ENCODE results near the gene PEX26. TPM values are rescaled to one million over a fixed set of nuclear protein-coding genes. Genes with fewer than 3 reads are reported as not detected.
"Not testable (repeated sequence)": the region's sequence is repeated elsewhere in the genome, so short reads cannot be mapped to it uniquely, and the experiment has no call there.

Gene PEX26
- total RNA-seq, 1 donor from 2014 or later: 5.2 TPM

DNA sequence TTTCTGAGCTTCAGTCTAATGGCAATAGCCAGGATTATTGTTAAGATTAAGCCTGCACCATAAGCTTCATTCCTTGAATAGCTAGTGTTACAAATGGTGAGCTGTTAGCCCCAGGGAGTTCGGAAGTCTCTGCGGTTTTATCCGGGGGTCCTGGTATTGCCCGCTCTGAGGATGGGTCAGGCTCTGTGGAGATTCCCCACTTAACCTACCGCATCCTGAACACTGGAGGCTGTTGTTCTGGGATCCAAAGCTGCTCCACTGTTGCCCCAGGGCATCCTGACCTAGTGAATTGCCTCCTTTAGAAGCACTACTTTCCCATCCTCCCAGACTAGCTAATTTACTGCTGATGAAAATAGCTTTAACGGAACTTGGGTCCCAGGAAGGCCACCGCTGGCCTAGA, 14.5 kb upstream of the PEX26 start:
- H3K27ac ChIP-seq (ENCODE audit: low read depth, low read length): no peak overlapping the region
- H3K4me3 ChIP-seq (ENCODE audit: low read length in 3 of 3): no peak overlapping the region
- H3K9ac ChIP-seq (ENCODE audit: low read depth in 1 of 3, low read length in 3 of 3): no peak overlapping the region
- peaks cover 12 to 32% (median 20%) of the 10 kb centered on the region in 3 donors for H3K4me1 ChIP-seq (ENCODE audit: control insufficient read depth in 3 of 3, insufficient read depth in 3 of 3, low read length in 3 of 3)
- H3K27me3 ChIP-seq (ENCODE audit: control insufficient read depth in 3 of 3, insufficient read depth in 3 of 3, low read length in 3 of 3): peaks cover 0 to 5% (median 3%) of the 10 kb centered on the region in 3 donors
- no peaks in the 10 kb centered on the region for H3K9me3 ChIP-seq (ENCODE audit: control insufficient read depth in 3 of 3, low read length in 3 of 3)
- H3K36me3 ChIP-seq (ENCODE audit: control insufficient read depth in 3 of 3, insufficient read depth in 3 of 3, low read length in 3 of 3): no peaks in the 10 kb centered on the region

- H3K27ac ChIP-seq (ENCODE audit: low read depth, low read length); H3K36me3 ChIP-seq (ENCODE audit: control insufficient read depth in 3 of 3, insufficient read depth in 3 of 3, low read length in 3 of 3); H3K9me3 ChIP-seq (ENCODE audit: control insufficient read depth in 3 of 3, low read length in 3 of 3); H3K9ac ChIP-seq (ENCODE audit: low read depth in 1 of 3, low read length in 3 of 3); H3K27me3 ChIP-seq (ENCODE audit: control insufficient read depth in 3 of 3, insufficient read depth in 3 of 3, low read length in 3 of 3); H3K4me3 ChIP-seq (ENCODE audit: low read length in 3 of 3): not testable (repeated sequence)
- peaks cover 16 to 31% (median 16%) of the 10 kb centered on the region in 3 donors for H3K4me1 ChIP-seq (ENCODE audit: control insufficient read depth in 3 of 3, insufficient read depth in 3 of 3, low read length in 3 of 3)
These were observed 14.1 kb upstream of the PEX26 start for GRCh38 chr22:18063715-18064114.

- Histone ChIP-seq H3K4me3 (ENCODE audit: low read length in 3 of 3) (no peak overlapping the region), H3K27me3 (ENCODE audit: control insufficient read depth in 3 of 3, insufficient read depth in 3 of 3, low read length in 3 of 3) (peaks cover 0 to 5% (median 3%) of the 10 kb centered on the region in 3 donors), H3K9me3 (ENCODE audit: control insufficient read depth in 3 of 3, low read length in 3 of 3) (no peaks in the 10 kb centered on the region), H3K4me1 (ENCODE audit: control insufficient read depth in 3 of 3, insufficient read depth in 3 of 3, low read length in 3 of 3) (peaks cover 13 to 29% (median 16%) of the 10 kb centered on the region in 3 donors), H3K9ac (ENCODE audit: low read depth in 1 of 3, low read length in 3 of 3) (no peak overlapping the region), H3K36me3 (ENCODE audit: control insufficient read depth in 3 of 3, insufficient read depth in 3 of 3, low read length in 3 of 3) (no peaks in the 10 kb centered on the region), H3K27ac (ENCODE audit: low read depth, low read length) (no peak overlapping the region)
These were observed 13.2 kb upstream of the PEX26 start for GRCh38 chr22:18064636-18065035.

DNA sequence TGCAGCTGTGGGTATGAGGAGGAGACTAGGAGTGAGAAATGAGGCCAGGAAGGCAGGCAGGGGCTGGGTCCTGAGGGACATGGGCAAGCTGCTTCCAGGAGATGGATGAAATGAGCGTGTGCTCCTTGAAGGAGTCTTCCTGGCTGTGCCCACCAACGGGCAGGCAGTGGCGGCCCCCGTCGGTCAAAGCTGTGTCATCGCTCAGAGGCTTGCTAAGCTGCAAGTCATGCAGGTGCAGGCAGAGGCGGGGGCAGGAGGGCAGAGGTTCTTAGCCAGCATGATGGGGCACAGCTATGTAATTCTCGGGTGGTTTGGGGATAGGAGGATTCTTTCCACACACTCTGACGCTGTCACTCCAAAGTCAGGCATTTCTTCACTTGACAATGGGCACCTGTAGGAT, 12.5 kb upstream of the PEX26 start:
- no peak overlapping the region for H3K4me3 ChIP-seq (ENCODE audit: low read length in 3 of 3)
- H3K36me3 ChIP-seq (ENCODE audit: control insufficient read depth in 3 of 3, insufficient read depth in 3 of 3, low read length in 3 of 3): no peaks in the 10 kb centered on the region
- no peaks in the 10 kb centered on the region for H3K9me3 ChIP-seq (ENCODE audit: control insufficient read depth in 3 of 3, low read length in 3 of 3)
- H3K4me1 ChIP-seq (ENCODE audit: control insufficient read depth in 3 of 3, insufficient read depth in 3 of 3, low read length in 3 of 3): peaks cover 13 to 29% (median 16%) of the 10 kb centered on the region in 3 donors
- H3K27me3 ChIP-seq (ENCODE audit: control insufficient read depth in 3 of 3, insufficient read depth in 3 of 3, low read length in 3 of 3): peaks cover 0 to 5% (median 3%) of the 10 kb centered on the region in 3 donors
- no peak overlapping the region for H3K27ac ChIP-seq (ENCODE audit: low read depth, low read length)
- H3K9ac ChIP-seq (ENCODE audit: low read depth in 1 of 3, low read length in 3 of 3): no peak overlapping the region

DNA sequence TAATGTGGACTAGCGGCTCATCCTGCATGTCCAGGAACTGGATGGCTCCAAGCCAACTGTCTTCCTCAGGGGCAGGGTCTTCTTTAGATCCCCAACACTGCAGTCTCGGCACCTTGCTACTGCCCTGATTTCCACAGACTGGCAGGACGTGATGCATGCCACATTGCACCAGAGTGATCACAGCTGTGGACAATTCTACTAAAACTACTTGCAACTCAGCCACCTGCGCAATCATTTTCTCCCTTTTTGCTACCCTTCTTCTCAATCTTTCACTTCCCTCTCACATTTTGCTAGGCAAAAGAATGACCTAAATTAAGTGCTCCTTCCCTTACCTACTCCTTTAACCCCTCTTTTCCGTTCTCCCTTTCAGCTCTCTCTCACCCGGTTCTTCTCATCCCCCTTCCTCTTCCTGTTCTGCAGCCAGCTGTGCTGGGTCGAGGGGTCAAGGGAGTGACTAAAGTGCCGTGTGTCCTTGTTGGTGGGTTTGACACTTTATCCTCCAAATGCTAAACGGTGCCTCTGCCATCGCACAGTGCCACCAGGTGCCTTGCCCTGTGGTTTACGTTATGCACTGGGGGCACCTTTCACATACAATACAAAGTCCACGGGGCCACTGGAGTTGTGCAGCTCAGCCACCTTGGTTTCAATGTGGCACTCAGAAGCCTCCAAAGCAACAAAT, 11.5 kb upstream of the PEX26 start:
- no peak overlapping the region for H3K9ac ChIP-seq (ENCODE audit: low read depth in 1 of 3, low read length in 3 of 3)
- peaks cover 9 to 30% (median 16%) of the 10 kb centered on the region in 3 donors for H3K4me1 ChIP-seq (ENCODE audit: control insufficient read depth in 3 of 3, insufficient read depth in 3 of 3, low read length in 3 of 3)
- no peaks in the 10 kb centered on the region for H3K9me3 ChIP-seq (ENCODE audit: control insufficient read depth in 3 of 3, low read length in 3 of 3)
- no peak overlapping the region for H3K27ac ChIP-seq (ENCODE audit: low read depth, low read length)
- no peaks in the 10 kb centered on the region for H3K36me3 ChIP-seq (ENCODE audit: control insufficient read depth in 3 of 3, insufficient read depth in 3 of 3, low read length in 3 of 3)
- no peak overlapping the region for H3K4me3 ChIP-seq (ENCODE audit: low read length in 3 of 3)
- H3K27me3 ChIP-seq (ENCODE audit: control insufficient read depth in 3 of 3, insufficient read depth in 3 of 3, low read length in 3 of 3): peaks cover 0 to 5% (median 3%) of the 10 kb centered on the region in 3 donors

GRCh38 chr22:18067121-18067520, 10.7 kb upstream of the PEX26 start:
- Histone ChIP-seq H3K27ac (ENCODE audit: low read depth, low read length) (no peak overlapping the region), H3K36me3 (ENCODE audit: control insufficient read depth in 3 of 3, insufficient read depth in 3 of 3, low read length in 3 of 3) (no peaks in the 10 kb centered on the region), H3K4me3 (ENCODE audit: low read length in 3 of 3) (no peak overlapping the region), H3K9ac (ENCODE audit: low read depth in 1 of 3, low read length in 3 of 3) (no peak overlapping the region), H3K27me3 (ENCODE audit: control insufficient read depth in 3 of 3, insufficient read depth in 3 of 3, low read length in 3 of 3) (peaks cover 0 to 5% (median 3%) of the 10 kb centered on the region in 3 donors), H3K4me1 (ENCODE audit: control insufficient read depth in 3 of 3, insufficient read depth in 3 of 3, low read length in 3 of 3) (peaks cover 16 to 37% (median 21%) of the 10 kb centered on the region in 3 donors), H3K9me3 (ENCODE audit: control insufficient read depth in 3 of 3, low read length in 3 of 3) (no peaks in the 10 kb centered on the region)

- H3K4me1 ChIP-seq (ENCODE audit: control insufficient read depth in 3 of 3, insufficient read depth in 3 of 3, low read length in 3 of 3): peaks cover 16 to 42% (median 27%) of the 10 kb centered on the region in 3 donors
- peaks cover 0 to 5% (median 3%) of the 10 kb centered on the region in 3 donors for H3K27me3 ChIP-seq (ENCODE audit: control insufficient read depth in 3 of 3, insufficient read depth in 3 of 3, low read length in 3 of 3)
- H3K4me3 ChIP-seq (ENCODE audit: low read length in 3 of 3): no peak overlapping the region
- no peaks in the 10 kb centered on the region for H3K36me3 ChIP-seq (ENCODE audit: control insufficient read depth in 3 of 3, insufficient read depth in 3 of 3, low read length in 3 of 3)
- peak overlapping the region in 1 of 3 donors; percentile 46 for H3K9ac ChIP-seq (ENCODE audit: low read depth in 1 of 3, low read length in 3 of 3)
- H3K9me3 ChIP-seq (ENCODE audit: control insufficient read depth in 3 of 3, low read length in 3 of 3): no peaks in the 10 kb centered on the region
- H3K27ac ChIP-seq (ENCODE audit: low read depth, low read length): peak overlapping the region; percentile 37
These were observed 10.0 kb upstream of the PEX26 start for GRCh38 chr22:18067548-18068341.

DNA sequence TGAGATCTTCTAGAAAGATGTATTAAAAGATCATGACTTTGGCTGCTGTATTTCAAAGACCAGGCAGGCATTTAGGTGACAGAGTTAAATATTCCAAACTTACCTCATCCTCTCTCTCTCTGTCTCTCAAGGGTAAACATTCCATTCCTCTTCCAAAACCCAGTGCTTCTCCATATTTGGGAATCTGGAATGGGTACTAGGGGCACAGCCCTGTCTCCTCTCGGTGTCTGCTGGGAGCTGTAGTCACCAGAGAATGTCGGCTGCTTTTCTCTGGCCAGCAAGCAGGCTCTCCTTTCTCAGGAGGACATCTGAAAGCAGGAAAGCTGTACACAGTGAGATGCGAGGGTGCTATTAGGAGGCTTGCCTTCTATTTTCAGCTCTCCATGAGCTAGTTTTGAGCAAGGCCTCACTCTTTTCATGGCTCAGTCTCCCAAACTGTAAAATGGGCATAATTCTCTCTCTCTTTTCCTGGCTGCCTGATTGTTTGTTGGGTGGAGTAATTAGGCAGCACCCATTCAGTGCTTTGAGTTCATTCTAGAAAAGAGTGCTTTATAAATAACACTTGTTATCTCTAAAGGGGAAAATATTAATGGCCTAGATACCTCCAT, 9.3 kb upstream of the PEX26 start:
- Histone ChIP-seq H3K27ac (ENCODE audit: low read depth, low read length) (peak overlapping the region; percentile 37), H3K9me3 (ENCODE audit: control insufficient read depth in 3 of 3, low read length in 3 of 3) (no peaks in the 10 kb centered on the region), H3K27me3 (ENCODE audit: control insufficient read depth in 3 of 3, insufficient read depth in 3 of 3, low read length in 3 of 3) (peaks cover 0 to 5% (median 3%) of the 10 kb centered on the region in 3 donors), H3K9ac (ENCODE audit: low read depth in 1 of 3, low read length in 3 of 3) (peak overlapping the region in 1 of 3 donors; percentile 46), H3K4me1 (ENCODE audit: control insufficient read depth in 3 of 3, insufficient read depth in 3 of 3, low read length in 3 of 3) (peaks cover 16 to 42% (median 27%) of the 10 kb centered on the region in 3 donors), H3K4me3 (ENCODE audit: low read length in 3 of 3) (no peak overlapping the region), H3K36me3 (ENCODE audit: control insufficient read depth in 3 of 3, insufficient read depth in 3 of 3, low read length in 3 of 3) (no peaks in the 10 kb centered on the region)

- H3K9me3 ChIP-seq (ENCODE audit: control insufficient read depth in 3 of 3, low read length in 3 of 3): no peaks in the 10 kb centered on the region
- peaks cover 0 to 5% (median 3%) of the 10 kb centered on the region in 3 donors for H3K27me3 ChIP-seq (ENCODE audit: control insufficient read depth in 3 of 3, insufficient read depth in 3 of 3, low read length in 3 of 3)
- H3K27ac ChIP-seq (ENCODE audit: low read depth, low read length): no peak overlapping the region
- H3K36me3 ChIP-seq (ENCODE audit: control insufficient read depth in 3 of 3, insufficient read depth in 3 of 3, low read length in 3 of 3): no peaks in the 10 kb centered on the region
- no peak overlapping the region for H3K9ac ChIP-seq (ENCODE audit: low read depth in 1 of 3, low read length in 3 of 3)
- no peak overlapping the region for H3K4me3 ChIP-seq (ENCODE audit: low read length in 3 of 3)
- H3K4me1 ChIP-seq (ENCODE audit: control insufficient read depth in 3 of 3, insufficient read depth in 3 of 3, low read length in 3 of 3): peaks cover 16 to 42% (median 27%) of the 10 kb centered on the region in 3 donors
These were observed 8.7 kb upstream of the PEX26 start for GRCh38 chr22:18069041-18069440.
